GM21367 (cell line): Measurements from ENCODE around the gene ANKRD34C.
"Not testable (repeated sequence)": the region's sequence is repeated elsewhere in the genome, so short reads cannot be mapped to it uniquely, and the experiment has no call there.

ENCODE experiments used
- ATAC-seq: cut with Tn5 transposase; IDR thresholded peaks from one replicate; pipeline ENCODE4 v1.9.1; 2021; ENCODE audit not compliant: unreplicated experiment

Gene ANKRD34C

GRCh38 chr15:79310985-79311900, 28.7 kb downstream of the ANKRD34C start, which contains the start of gene TMED3:
Gene TMED3 (plus strand): TSS chr15:79311112. CDS start chr15:79311250, 138 bp downstream.
- ATAC-seq = peak; percentile 91

DNA sequence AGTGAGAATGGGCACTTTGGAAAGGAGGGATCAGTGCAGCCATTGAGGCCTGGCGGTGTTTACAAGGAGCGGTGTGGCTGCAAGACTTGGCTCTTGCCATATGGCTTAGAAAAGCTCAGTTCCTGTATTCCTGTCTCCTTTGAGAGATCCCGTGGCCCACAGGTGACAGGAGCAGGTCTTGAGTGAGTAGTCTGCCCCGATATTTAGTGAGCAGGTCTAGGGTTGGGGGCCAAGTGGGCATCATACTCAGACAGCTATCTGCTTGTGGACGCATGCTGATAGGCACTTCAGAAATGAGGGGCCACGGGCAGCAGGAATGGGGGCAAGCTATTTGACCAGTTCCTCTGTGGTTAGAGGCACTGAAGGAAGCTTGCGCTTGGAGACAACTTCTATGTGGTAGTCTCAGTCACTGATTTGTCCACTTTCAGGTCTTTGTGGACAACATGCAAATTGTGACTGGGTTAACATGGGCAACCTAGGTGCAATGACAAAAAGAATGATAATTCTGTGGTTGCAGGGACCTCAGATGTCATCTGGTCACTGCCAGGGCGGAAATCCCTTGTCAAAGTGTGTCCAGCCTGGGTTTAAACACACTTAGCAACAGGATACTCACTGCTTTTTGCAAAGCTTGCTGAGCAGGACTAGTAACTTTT, 29.5 kb downstream of the ANKRD34C start:
- no peak for ATAC-seq

- no peak for ATAC-seq
Observed at GRCh38 chr15:79314186-79314585, 31.7 kb downstream of the ANKRD34C start.

- ATAC-seq = no peak
Observed at GRCh38 chr15:79314811-79315210, 32.3 kb downstream of the ANKRD34C start.

DNA sequence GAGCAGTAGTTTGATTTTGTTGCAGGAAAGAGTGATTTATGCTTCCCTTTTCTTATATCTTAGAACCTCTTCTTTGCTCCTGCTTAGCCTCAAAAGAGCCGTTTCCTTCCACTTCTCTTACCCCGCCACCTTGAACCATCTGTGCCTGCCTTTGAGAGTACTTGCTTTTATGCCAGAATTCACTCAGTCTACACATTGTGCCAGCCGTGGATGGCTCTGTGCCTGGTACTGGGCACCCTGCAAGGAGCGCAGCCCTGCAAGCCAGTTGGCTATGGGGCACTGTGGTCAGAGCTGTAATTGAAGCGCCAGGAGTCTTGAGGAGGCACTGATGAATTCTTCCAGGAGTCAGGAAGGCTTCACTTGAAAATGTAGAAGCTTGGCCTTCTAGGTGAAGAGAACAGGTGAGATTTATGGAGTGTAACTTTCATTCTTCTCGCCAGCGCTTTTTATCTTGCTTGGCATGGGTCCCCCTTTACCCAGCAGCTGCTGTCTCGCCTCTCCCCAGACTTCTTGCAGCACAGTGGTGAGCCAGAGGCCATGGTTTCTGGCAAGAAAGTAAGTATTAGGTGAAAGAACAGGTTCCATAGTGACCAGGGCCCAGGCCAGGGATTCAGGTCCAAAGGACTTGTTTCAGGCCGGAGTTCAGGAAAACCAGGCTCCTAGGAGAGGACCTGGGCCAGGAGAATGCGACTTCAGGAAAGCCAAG, 33.3 kb downstream of the ANKRD34C start:
- no peak for ATAC-seq

- ATAC-seq = no peak
Observed at GRCh38 chr15:79316864-79317263, 34.3 kb downstream of the ANKRD34C start.

- ATAC-seq = not testable (repeated sequence)
Observed at GRCh38 chr15:79319973-79320372, 37.5 kb downstream of the ANKRD34C start.

DNA sequence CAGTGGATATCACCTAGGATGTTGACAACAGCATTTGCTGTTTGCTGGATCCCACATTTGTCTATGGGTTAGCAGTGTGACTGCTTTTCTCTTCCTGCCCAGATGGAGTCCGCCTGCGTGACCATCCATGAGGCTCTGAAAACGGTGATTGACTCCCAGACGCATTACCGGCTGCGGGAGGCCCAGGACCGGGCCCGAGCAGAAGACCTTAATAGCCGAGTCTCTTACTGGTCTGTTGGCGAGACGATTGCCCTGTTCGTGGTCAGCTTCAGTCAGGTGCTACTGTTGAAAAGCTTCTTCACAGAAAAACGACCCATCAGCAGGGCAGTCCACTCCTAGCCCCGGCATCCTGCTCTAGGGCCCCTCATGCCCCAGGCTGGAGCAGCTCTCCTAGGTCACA, 39.4 kb downstream of the ANKRD34C start:
- no peak for ATAC-seq

- no peak for ATAC-seq
Observed at GRCh38 chr15:79322306-79322705, 39.8 kb downstream of the ANKRD34C start.

- no peak for ATAC-seq
Observed at GRCh38 chr15:79322945-79323344, 40.4 kb downstream of the ANKRD34C start.

GRCh38 chr15:79329171-79329611, 46.7 kb downstream of the ANKRD34C start:
- no peak for ATAC-seq
